BLaER1 treated with 17β-estradiol and CSF1 and Interleukin-3, amounts not matched to agents 10 nM and 100 nM (cell line): Measurements from ENCODE around the gene FAM107B.
A peak's percentile ranks its signal among the peaks of the same experiment; 100 is the strongest.
"Not testable (repeated sequence)": the region's sequence is repeated elsewhere in the genome, so short reads cannot be mapped to it uniquely, and the experiment has no call there.

Experiments used
- H3K27ac ChIP-seq, 11 experiments: shearing (Covaris generic); formaldehyde crosslinking; 2 replicates each; pipeline ENCODE4 v1.8.1; 2022
- H3K27me3 ChIP-seq, 11 experiments: shearing (Covaris generic); formaldehyde crosslinking; 2 replicates each; pipeline ENCODE4 v1.8.1; 2022
- H3K36me3 ChIP-seq, 11 experiments: shearing (Covaris generic); formaldehyde crosslinking; 2 replicates each; pipeline ENCODE4 v1.8.1; 2022
- H3K4me1 ChIP-seq, 10 experiments: shearing (Covaris generic); formaldehyde crosslinking; 2 replicates each; pipeline ENCODE4 v1.8.1; 2022
- H3K4me2 ChIP-seq, 11 experiments: shearing (Covaris generic); formaldehyde crosslinking; 2 replicates each; pipeline ENCODE4 v1.8.1; 2022
- H3K4me3 ChIP-seq, 10 experiments: shearing (Covaris generic); formaldehyde crosslinking; 2 replicates each; pipeline ENCODE4 v1.8.1; 2022
- H3K9ac ChIP-seq, 11 experiments: shearing (Covaris generic); formaldehyde crosslinking; 2 replicates each; pipeline ENCODE4 v1.8.1; 2022
- H3K9me3 ChIP-seq, 11 experiments: shearing (Covaris generic); formaldehyde crosslinking; replicated peaks in 1 of 11; 2 replicates each; pipeline ENCODE4 v1.8.1; 2022
- H4K20me1 ChIP-seq, 11 experiments: shearing (Covaris generic); formaldehyde crosslinking; 2 replicates each; pipeline ENCODE4 v1.8.1; 2022
- Cebpa-rat ChIP-seq, 11 experiments: shearing (Covaris generic); IDR thresholded peaks; 2 replicates each; pipeline ENCODE4 v1.8.1; 2022

The FAM107B gene

GRCh38 chr10:14696821-14697220, 77.9 kb downstream of the FAM107B start:
- H3K4me2 ChIP-seq = no peak overlapping the region
- H3K9me3 ChIP-seq = peaks cover 6 to 33% (median 18%) of the 10 kb centered on the region in 11 experiments; a peak in 20 of 22 replicates
- no peak overlapping the region for H3K9ac ChIP-seq
- no peaks in the 10 kb centered on the region for H4K20me1 ChIP-seq
- H3K4me1 ChIP-seq = peaks cover 0 to 9% (median 0%) of the 10 kb centered on the region in 10 experiments; a peak in 2 of 20 replicates
- H3K4me3 ChIP-seq = no peak overlapping the region
- no peaks in the 10 kb centered on the region for H3K36me3 ChIP-seq
- no peaks in the 10 kb centered on the region for H3K27me3 ChIP-seq
- TF ChIP-seq Cebpa-rat (IDR thresholded peaks at IDR 0.05) = no peak
- no peak overlapping the region for H3K27ac ChIP-seq

DNA sequence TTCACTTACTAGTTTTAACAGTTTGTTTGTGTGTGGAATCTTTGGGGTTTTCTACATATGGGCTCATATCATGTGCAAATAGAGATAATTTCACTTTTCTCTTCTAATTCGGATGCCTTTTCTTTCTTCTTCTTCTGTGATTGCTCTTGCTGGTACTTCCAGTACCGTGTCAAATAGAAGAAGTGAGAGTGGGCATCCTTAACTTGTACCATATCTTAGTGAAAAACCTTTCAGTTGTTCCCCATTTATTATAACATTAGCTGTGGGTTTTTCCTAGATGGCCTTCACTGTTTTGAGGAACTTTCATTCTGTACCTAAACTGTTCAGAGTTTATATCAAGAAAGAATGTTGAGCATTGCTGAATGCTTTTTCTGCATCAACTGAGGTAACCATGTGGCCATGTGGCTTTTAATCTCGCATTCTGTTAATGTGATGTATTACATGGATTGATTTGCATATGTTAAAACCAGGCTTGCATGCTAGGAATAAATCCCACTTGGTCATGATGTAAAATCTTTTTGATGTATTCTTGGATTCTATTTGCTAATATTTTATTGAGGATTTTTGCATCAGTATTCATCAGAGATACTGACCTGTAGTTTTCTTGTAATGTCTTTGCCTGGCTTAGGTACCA, 78.7 kb downstream of the FAM107B start:
- no peaks in the 10 kb centered on the region for H3K27me3 ChIP-seq
- no peaks in the 10 kb centered on the region for H3K36me3 ChIP-seq
- peaks cover 0 to 9% (median 0%) of the 10 kb centered on the region in 10 experiments; a peak in 2 of 20 replicates for H3K4me1 ChIP-seq
- H3K9me3 ChIP-seq = peaks cover 6 to 35% (median 21%) of the 10 kb centered on the region in 11 experiments; a peak in 20 of 22 replicates
- H3K9ac ChIP-seq = no peak overlapping the region
- no peak for TF ChIP-seq Cebpa-rat (IDR thresholded peaks at IDR 0.05)
- H3K27ac ChIP-seq = no peak overlapping the region
- no peak overlapping the region for H3K4me2 ChIP-seq
- H4K20me1 ChIP-seq = no peaks in the 10 kb centered on the region
- no peak overlapping the region for H3K4me3 ChIP-seq

DNA sequence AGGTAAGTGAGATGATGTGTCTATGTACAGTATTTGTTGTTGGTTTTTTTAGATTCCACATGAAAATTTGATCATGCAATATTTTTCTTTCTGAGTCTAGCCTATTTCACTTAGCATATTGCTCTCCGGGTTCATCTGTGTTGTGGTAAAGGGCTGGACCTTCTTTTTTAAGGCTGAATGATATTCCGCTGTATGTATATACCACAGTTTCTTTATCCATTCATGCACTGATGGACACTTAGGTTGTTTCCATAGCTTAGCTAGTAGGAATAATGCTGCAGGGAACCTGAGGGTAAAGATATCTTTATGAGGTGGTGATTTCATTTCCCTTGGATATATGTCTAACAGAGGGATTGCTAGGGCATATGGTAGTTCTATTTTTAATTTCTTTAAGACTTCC, 80.8 kb downstream of the FAM107B start:
- Histone ChIP-seq H3K36me3 (no peaks in the 10 kb centered on the region), H3K9me3 (peaks cover 0 to 28% (median 12%) of the 10 kb centered on the region in 11 experiments; a peak in 11 of 22 replicates), H3K9ac (no peak overlapping the region), H3K4me2 (no peak overlapping the region), H4K20me1 (no peaks in the 10 kb centered on the region), H3K27ac (no peak overlapping the region), H3K4me3 (no peak overlapping the region), H3K27me3 (no peaks in the 10 kb centered on the region), H3K4me1 (peaks cover 2 to 25% (median 14%) of the 10 kb centered on the region in 10 experiments)
- TF ChIP-seq Cebpa-rat (IDR thresholded peaks at IDR 0.05) = no peak

- Histone ChIP-seq H3K4me1 (peaks cover 14 to 30% (median 27%) of the 10 kb centered on the region in 10 experiments), H3K9ac (no peak overlapping the region), H4K20me1 (no peaks in the 10 kb centered on the region), H3K4me2 (no peak overlapping the region), H3K27ac (no peak overlapping the region), H3K36me3 (no peaks in the 10 kb centered on the region), H3K4me3 (no peak overlapping the region), H3K27me3 (no peaks in the 10 kb centered on the region), H3K9me3 (peaks cover 0 to 28% (median 12%) of the 10 kb centered on the region in 11 experiments; a peak in 11 of 22 replicates)
- TF ChIP-seq Cebpa-rat (IDR thresholded peaks at IDR 0.05) = no peak
Observed at GRCh38 chr10:14692344-14693076, 82.2 kb downstream of the FAM107B start.

DNA sequence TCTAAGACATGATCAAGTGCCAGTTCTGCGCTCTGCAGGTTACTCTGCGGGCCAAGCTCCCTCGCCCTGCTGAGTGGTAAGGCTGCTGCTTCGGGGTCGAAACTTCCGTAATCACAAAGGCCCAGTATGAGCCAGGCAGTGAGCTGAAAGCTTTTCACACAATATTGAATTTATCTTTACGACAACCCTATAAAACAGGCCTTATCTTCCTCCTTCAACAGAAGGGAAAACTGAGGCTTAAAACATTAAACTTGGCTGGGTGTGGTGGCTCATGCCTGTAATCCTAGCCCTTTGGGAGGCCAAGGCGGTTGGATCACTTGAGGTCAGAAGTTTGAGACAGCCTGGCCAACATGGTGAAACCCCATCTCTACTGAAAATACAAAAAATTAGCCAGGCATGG, 83.3 kb downstream of the FAM107B start:
- H3K27ac ChIP-seq = no peak overlapping the region
- peaks cover 14 to 39% (median 32%) of the 10 kb centered on the region in 10 experiments for H3K4me1 ChIP-seq
- no peak for TF ChIP-seq Cebpa-rat (IDR thresholded peaks at IDR 0.05)

GRCh38 chr10:14688606-14689005, 86.1 kb downstream of the FAM107B start:
- Histone ChIP-seq H3K27me3 (no peaks in the 10 kb centered on the region), H3K4me2 (peak overlapping the region; percentile 31 to 75 (median 62)), H3K4me3 (no peak overlapping the region), H3K9me3 (peaks cover 0 to 39% (median 11%) of the 10 kb centered on the region in 11 experiments; a peak in 12 of 22 replicates), H3K27ac (peak overlapping the region in 3 of 11 experiments; percentile 5 to 45 (median 26); a peak in 4 of 22 replicates), H3K4me1 (peaks cover 14 to 39% (median 33%) of the 10 kb centered on the region in 10 experiments), H3K9ac (no peak overlapping the region), H4K20me1 (no peaks in the 10 kb centered on the region), H3K36me3 (no peaks in the 10 kb centered on the region)
- no peak for TF ChIP-seq Cebpa-rat (IDR thresholded peaks at IDR 0.05)

More for the DNA sequence above, 83.3 kb downstream of the FAM107B start:
- H3K4me2 ChIP-seq = no peak overlapping the region
- no peak overlapping the region for H3K4me3 ChIP-seq
- no peak overlapping the region for H3K9ac ChIP-seq
- peaks cover 0 to 28% (median 12%) of the 10 kb centered on the region in 11 experiments; a peak in 11 of 22 replicates for H3K9me3 ChIP-seq
- H3K27me3 ChIP-seq = no peaks in the 10 kb centered on the region
- no peaks in the 10 kb centered on the region for H3K36me3 ChIP-seq
- H4K20me1 ChIP-seq = no peaks in the 10 kb centered on the region

DNA sequence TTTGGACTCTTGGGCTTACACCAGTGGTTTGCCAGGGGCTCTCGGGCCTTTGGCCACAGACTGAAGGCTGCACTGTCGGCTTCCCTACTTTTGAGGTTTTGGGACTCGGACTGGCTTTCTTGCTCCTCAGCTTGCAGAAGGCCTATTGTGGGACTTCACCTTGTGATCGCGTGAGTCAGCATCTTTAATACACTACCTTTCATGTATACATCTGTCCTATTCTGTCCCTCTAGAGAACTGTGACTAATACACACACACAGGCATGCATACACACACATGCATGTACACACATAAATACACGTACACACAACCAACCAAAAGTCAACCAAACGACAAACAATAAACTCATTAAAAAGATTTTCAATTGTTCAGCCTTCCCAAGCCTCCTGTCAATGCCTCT, 86.5 kb downstream of the FAM107B start:
- Histone ChIP-seq H3K4me1 (peaks cover 14 to 39% (median 33%) of the 10 kb centered on the region in 10 experiments), H3K27ac (peak overlapping the region in 2 of 11 experiments; percentile 26 to 45; a peak in 4 of 22 replicates), H3K4me2 (peak overlapping the region; percentile 31 to 75 (median 62)), H3K9me3 (peaks cover 0 to 39% (median 9%) of the 10 kb centered on the region in 11 experiments; a peak in 12 of 22 replicates)
- H4K20me1 ChIP-seq, H3K36me3 ChIP-seq, H3K4me3 ChIP-seq, H3K9ac ChIP-seq, H3K27me3 ChIP-seq: not testable (repeated sequence)

- Histone ChIP-seq H4K20me1 (no peaks in the 10 kb centered on the region), H3K27ac (no peak overlapping the region), H3K36me3 (no peaks in the 10 kb centered on the region), H3K9ac (no peak overlapping the region), H3K4me1 (peaks cover 14 to 39% (median 33%) of the 10 kb centered on the region in 10 experiments), H3K4me3 (no peak overlapping the region), H3K9me3 (peaks cover 0 to 33% (median 7%) of the 10 kb centered on the region in 11 experiments; a peak in 11 of 22 replicates), H3K4me2 (peak overlapping the region in 2 of 11 experiments; percentile 14 to 34; a peak in 1 of 22 replicates), H3K27me3 (no peaks in the 10 kb centered on the region)
- no peak for TF ChIP-seq Cebpa-rat (IDR thresholded peaks at IDR 0.05)
Observed at GRCh38 chr10:14687340-14687739, 87.4 kb downstream of the FAM107B start.

DNA sequence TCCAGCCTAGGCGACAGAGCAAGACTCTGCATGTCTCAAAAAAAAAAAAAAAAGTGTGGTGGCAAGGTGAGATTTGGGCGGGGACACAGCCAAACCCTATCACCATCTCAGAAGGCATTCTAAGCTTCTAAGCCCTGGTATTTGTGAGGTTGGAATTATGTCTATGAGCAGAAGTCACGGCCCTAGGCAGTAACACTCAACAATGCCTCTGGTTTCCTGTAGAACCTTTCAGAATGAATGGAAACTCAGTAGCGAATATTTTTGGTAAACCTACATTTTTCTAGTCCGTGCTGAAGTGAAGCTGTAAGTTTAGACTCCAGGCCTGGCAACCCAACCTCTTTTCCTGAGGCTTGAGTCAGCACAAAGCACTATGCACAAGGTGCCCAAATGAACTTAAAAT, 88.3 kb downstream of the FAM107B start:
- Histone ChIP-seq H3K27ac (no peak overlapping the region), H3K9ac (no peak overlapping the region), H3K4me1 (peaks cover 14 to 39% (median 33%) of the 10 kb centered on the region in 10 experiments), H3K36me3 (no peaks in the 10 kb centered on the region), H3K4me3 (no peak overlapping the region), H3K27me3 (no peaks in the 10 kb centered on the region), H3K9me3 (peaks cover 0 to 23% (median 6%) of the 10 kb centered on the region in 11 experiments; a peak in 8 of 22 replicates), H3K4me2 (peak overlapping the region in 5 of 11 experiments; percentile 8 to 34 (median 23); a peak in 5 of 22 replicates), H4K20me1 (no peaks in the 10 kb centered on the region)
- no peak for TF ChIP-seq Cebpa-rat (IDR thresholded peaks at IDR 0.05)
